Sigmoid colon (tissue), 4 donors: ENCODE results near the gene KREMEN1.

Source experiments
- EP300 ChIP-seq, 4 donors: sonication (generic); formaldehyde crosslinking; IDR thresholded peaks; one replicate each; pipeline ENCODE4 v1.6.1; 2017; ENCODE audit warnings: antibody characterized with exemption in 4 of 4
- POLR2A ChIP-seq, 2 donors: fragments of 450-650 bp; IDR thresholded peaks; one replicate each; pipeline ENCODE4 v1.6.1; 2016; ENCODE audit warnings: antibody characterized with exemption in 2 of 2, mild to moderate bottlenecking in 2 of 2, moderate library complexity in 2 of 2
- POLR2AphosphoS5 ChIP-seq, 4 donors: sonication (generic); formaldehyde crosslinking; IDR thresholded peaks; one replicate each; pipeline ENCODE4 v1.6.1; 2017; ENCODE audit warnings: antibody characterized with exemption in 4 of 4
- TF ChIP-seq, protein P1 (sequence below), 4 experiments: fragments of 450-650 bp in 3 of 4; fragments of 200-600 bp in 1 of 4; IDR thresholded peaks; one replicate each; pipeline ENCODE4 v1.5.1; 2016 to 2019; ENCODE audit warnings: antibody characterized with exemption in 4 of 4, mild to moderate bottlenecking in 3 of 4, moderate library complexity in 2 of 4

GRCh38 chr22:29207562-29208501 lies 135.0 kb downstream of the KREMEN1 start:
- TF ChIP-seq, protein P1, sequence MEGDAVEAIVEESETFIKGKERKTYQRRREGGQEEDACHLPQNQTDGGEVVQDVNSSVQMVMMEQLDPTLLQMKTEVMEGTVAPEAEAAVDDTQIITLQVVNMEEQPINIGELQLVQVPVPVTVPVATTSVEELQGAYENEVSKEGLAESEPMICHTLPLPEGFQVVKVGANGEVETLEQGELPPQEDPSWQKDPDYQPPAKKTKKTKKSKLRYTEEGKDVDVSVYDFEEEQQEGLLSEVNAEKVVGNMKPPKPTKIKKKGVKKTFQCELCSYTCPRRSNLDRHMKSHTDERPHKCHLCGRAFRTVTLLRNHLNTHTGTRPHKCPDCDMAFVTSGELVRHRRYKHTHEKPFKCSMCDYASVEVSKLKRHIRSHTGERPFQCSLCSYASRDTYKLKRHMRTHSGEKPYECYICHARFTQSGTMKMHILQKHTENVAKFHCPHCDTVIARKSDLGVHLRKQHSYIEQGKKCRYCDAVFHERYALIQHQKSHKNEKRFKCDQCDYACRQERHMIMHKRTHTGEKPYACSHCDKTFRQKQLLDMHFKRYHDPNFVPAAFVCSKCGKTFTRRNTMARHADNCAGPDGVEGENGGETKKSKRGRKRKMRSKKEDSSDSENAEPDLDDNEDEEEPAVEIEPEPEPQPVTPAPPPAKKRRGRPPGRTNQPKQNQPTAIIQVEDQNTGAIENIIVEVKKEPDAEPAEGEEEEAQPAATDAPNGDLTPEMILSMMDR (IDR thresholded peaks at IDR 0.05) = no peak
- no peak for TF ChIP-seq POLR2A (IDR thresholded peaks at IDR 0.05)
- TF ChIP-seq EP300 (IDR thresholded peaks at IDR 0.05) = no peak
- TF ChIP-seq POLR2AphosphoS5 (IDR thresholded peaks at IDR 0.05) = no peak
